Effector memory CD8-positive, alpha-beta T cell (primary cell): Measurements from ENCODE around the gene PREB.

Source experiments
- ATAC-seq: fragments of 150-1000 bp; cut with Tn5 transposase; replicated peaks from 2 replicates; pipeline ENCODE4 v1.10.0; 2021; ENCODE audit warnings: mild to moderate bottlenecking, moderate library complexity
- DNase-seq, 3 experiments: peaks; one replicate each; pipeline ENCODE4 v3.0.0; 2021
- H3K27ac Mint-ChIP-seq, 2 donors: one replicate each; pipeline ENCODE4 v1.8.0; 2022; ENCODE audit warnings: mild to moderate bottlenecking in 2 of 2, mixed read lengths in 2 of 2, moderate library complexity in 2 of 2
- H3K27me3 Mint-ChIP-seq, 2 donors: one replicate each; pipeline ENCODE4 v1.8.0; 2022; ENCODE audit warnings: mixed read lengths in 2 of 2
- H3K36me3 Mint-ChIP-seq: one replicate; pipeline ENCODE4 v1.8.0; 2022; ENCODE audit warnings: mild to moderate bottlenecking, moderate library complexity, mixed read lengths; ENCODE audit not compliant: insufficient read depth
- H3K4me1 Mint-ChIP-seq, 2 donors: one replicate each; pipeline ENCODE4 v1.8.0; 2022; ENCODE audit warnings: low read depth in 2 of 2, mixed read lengths in 2 of 2
- H3K4me3 Mint-ChIP-seq, 2 donors: one replicate each; pipeline ENCODE4 v1.8.0; 2022; ENCODE audit warnings: mild to moderate bottlenecking in 2 of 2, mixed read lengths in 2 of 2, moderate library complexity in 2 of 2
- H3K9me3 Mint-ChIP-seq, 2 donors: one replicate each; pipeline ENCODE4 v1.8.0; 2022; ENCODE audit warnings: mixed read lengths in 2 of 2

Gene PREB

GRCh38 chr2:27148801-27149439, 14.5 kb upstream of the PREB start, which contains the start of gene TCF23:
TSS of gene TCF23 (plus strand) at chr2:27149004. CDS start at chr2:27149134, 130 bp downstream.
- ATAC-seq (no peak), DNase-seq (no peak)
- Mint-ChIP-seq H3K9me3 (no peaks in the 10 kb centered on the region), H3K27me3 (peaks cover 24 to 50% of the 10 kb centered on the region in 2 donors), H3K27ac (no peak within 1 kb of the TSS), H3K36me3 (peaks cover 3% of the 10 kb centered on the region), H3K4me3 (no peak within 1 kb of the TSS), H3K4me1 (no peaks in the 10 kb centered on the region)

- peaks cover 24 to 55% of the 10 kb centered on the region in 2 donors for H3K27me3 Mint-ChIP-seq
- H3K9me3 Mint-ChIP-seq: no peaks in the 10 kb centered on the region
Measured at GRCh38 chr2:27147935-27148334, 13.5 kb upstream of the PREB start.

GRCh38 chr2:27145682-27146081, 11.2 kb upstream of the PREB start:
- H3K4me3 Mint-ChIP-seq: no peak overlapping the region
- no peak for ATAC-seq
- H3K36me3 Mint-ChIP-seq: no peaks in the 10 kb centered on the region
- peaks cover 24 to 52% of the 10 kb centered on the region in 2 donors for H3K27me3 Mint-ChIP-seq
- no peaks in the 10 kb centered on the region for H3K9me3 Mint-ChIP-seq
- H3K4me1 Mint-ChIP-seq: no peaks in the 10 kb centered on the region
- no peak for DNase-seq
- H3K27ac Mint-ChIP-seq: no peak overlapping the region

More at GRCh38 chr2:27147935-27148334, 13.5 kb upstream of the PREB start:
- no peak overlapping the region for H3K27ac Mint-ChIP-seq
- ATAC-seq: no peak
- H3K36me3 Mint-ChIP-seq: peaks cover under 1% of the 10 kb centered on the region
- H3K4me3 Mint-ChIP-seq: no peak overlapping the region
- DNase-seq: no peak
- H3K4me1 Mint-ChIP-seq: no peaks in the 10 kb centered on the region

- no peak overlapping the region for H3K4me3 Mint-ChIP-seq
- ATAC-seq (no peak), DNase-seq (no peak)
- no peaks in the 10 kb centered on the region for H3K9me3 Mint-ChIP-seq
- H3K27me3 Mint-ChIP-seq: peaks cover 20 to 29% of the 10 kb centered on the region in 2 donors
- no peaks in the 10 kb centered on the region for H3K4me1 Mint-ChIP-seq
- no peak overlapping the region for H3K27ac Mint-ChIP-seq
- no peaks in the 10 kb centered on the region for H3K36me3 Mint-ChIP-seq
Measured at GRCh38 chr2:27143285-27143684, 8.8 kb upstream of the PREB start.

GRCh38 chr2:27139310-27139709, 4.9 kb upstream of the PREB start, which contains the start of gene PRR30:
TSS of gene PRR30 (minus strand) at chr2:27139410. CDS start at chr2:27138329, 1,081 bp downstream.
- Mint-ChIP-seq H3K36me3 (peaks cover 19% of the 10 kb centered on the region), H3K4me1 (peaks cover 3 to 8% of the 10 kb centered on the region in 2 donors), H3K4me3 (no peak within 1 kb of the TSS), H3K9me3 (no peaks in the 10 kb centered on the region), H3K27ac (peak within 1 kb of the TSS in 1 of 2 donors; percentile 35), H3K27me3 (peaks cover 0 to 11% of the 10 kb centered on the region in 2 donors)
- no peak for ATAC-seq
- DNase-seq: no peak

- Mint-ChIP-seq H3K4me3 (no peak overlapping the region), H3K9me3 (no peaks in the 10 kb centered on the region), H3K4me1 (peaks cover 11 to 15% of the 10 kb centered on the region in 2 donors), H3K36me3 (peaks cover 29% of the 10 kb centered on the region), H3K27ac (peak overlapping the region in 1 of 2 donors; percentile 35), H3K27me3 (peaks cover 0 to 6% of the 10 kb centered on the region in 2 donors)
- no peak for DNase-seq
- no peak for ATAC-seq
Measured at GRCh38 chr2:27138111-27138510, 3.7 kb upstream of the PREB start.

- H3K4me1 Mint-ChIP-seq: peaks cover 18 to 21% of the 10 kb centered on the region in 2 donors
- no peaks in the 10 kb centered on the region for H3K27me3 Mint-ChIP-seq
- ATAC-seq (no peak), DNase-seq (no peak)
- no peak overlapping the region for H3K27ac Mint-ChIP-seq
- peaks cover 34% of the 10 kb centered on the region for H3K36me3 Mint-ChIP-seq
- no peak overlapping the region for H3K4me3 Mint-ChIP-seq
- no peaks in the 10 kb centered on the region for H3K9me3 Mint-ChIP-seq
Measured at GRCh38 chr2:27137322-27137935, 3.0 kb upstream of the PREB start.

- no peak for ATAC-seq
- H3K27me3 Mint-ChIP-seq: no peaks in the 10 kb centered on the region
- H3K27ac Mint-ChIP-seq: no peak overlapping the region
- no peak overlapping the region for H3K4me3 Mint-ChIP-seq
- DNase-seq: no peak
- H3K9me3 Mint-ChIP-seq: no peaks in the 10 kb centered on the region
- H3K36me3 Mint-ChIP-seq: peaks cover 35% of the 10 kb centered on the region
- peaks cover 18 to 22% of the 10 kb centered on the region in 2 donors for H3K4me1 Mint-ChIP-seq
Measured at GRCh38 chr2:27136751-27137150, 2.3 kb upstream of the PREB start.

- peaks cover 18 to 29% of the 10 kb centered on the region in 2 donors for H3K4me1 Mint-ChIP-seq
- H3K27ac Mint-ChIP-seq: peak overlapping the region in 1 of 2 donors; percentile 91
- ATAC-seq: no peak
Measured at GRCh38 chr2:27135478-27135955, 1.1 kb upstream of the PREB start.

GRCh38 chr2:27134781-27135477, 493 bp upstream of the PREB start:
- Mint-ChIP-seq H3K9me3 (no peaks in the 10 kb centered on the region), H3K4me1 (peaks cover 18 to 29% of the 10 kb centered on the region in 2 donors), H3K27me3 (no peaks in the 10 kb centered on the region), H3K27ac (peak overlapping the region; percentile 91 to 98), H3K36me3 (peaks cover 38% of the 10 kb centered on the region), H3K4me3 (peak overlapping the region; percentile 80 to 95)
- ATAC-seq (no peak), DNase-seq (no peak)

More at GRCh38 chr2:27135478-27135955, 1.1 kb upstream of the PREB start:
- H3K4me3 Mint-ChIP-seq: peak overlapping the region; percentile 80 to 95
- no peak for DNase-seq
- no peaks in the 10 kb centered on the region for H3K27me3 Mint-ChIP-seq
- peaks cover 38% of the 10 kb centered on the region for H3K36me3 Mint-ChIP-seq
- no peaks in the 10 kb centered on the region for H3K9me3 Mint-ChIP-seq

GRCh38 chr2:27133195-27133875, 1.1 kb downstream of the PREB start:
- Mint-ChIP-seq H3K4me3 (peak overlapping the region; percentile 80 to 95), H3K4me1 (peaks cover 18 to 29% of the 10 kb centered on the region in 2 donors), H3K9me3 (no peaks in the 10 kb centered on the region), H3K27ac (peak overlapping the region; percentile 91 to 98), H3K36me3 (peaks cover 38% of the 10 kb centered on the region), H3K27me3 (no peaks in the 10 kb centered on the region)
- ATAC-seq (no peak), DNase-seq (no peak)

- Mint-ChIP-seq H3K4me1 (peaks cover 18 to 29% of the 10 kb centered on the region in 2 donors), H3K27me3 (no peaks in the 10 kb centered on the region), H3K9me3 (no peaks in the 10 kb centered on the region), H3K36me3 (peaks cover 38% of the 10 kb centered on the region), H3K4me3 (peak overlapping the region; percentile 8 to 10), H3K27ac (peak overlapping the region in 1 of 2 donors; percentile 91)
- DNase-seq: no peak
- ATAC-seq: no peak
Measured at GRCh38 chr2:27131429-27131828, 3.0 kb downstream of the PREB start.

GRCh38 chr2:27130396-27130795, 4.0 kb downstream of the PREB start:
- H3K4me3 Mint-ChIP-seq: no peak overlapping the region
- peaks cover 30% of the 10 kb centered on the region for H3K36me3 Mint-ChIP-seq
- ATAC-seq (no peak), DNase-seq (no peak)
- H3K27ac Mint-ChIP-seq: peak overlapping the region in 1 of 2 donors; percentile 75
- no peaks in the 10 kb centered on the region for H3K9me3 Mint-ChIP-seq
- H3K4me1 Mint-ChIP-seq: peaks cover 18 to 27% of the 10 kb centered on the region in 2 donors
- no peaks in the 10 kb centered on the region for H3K27me3 Mint-ChIP-seq
